Ectodermal cell (in vitro differentiated cells): Measurements from ENCODE around the gene KLRC2.
"Not testable (repeated sequence)": the region's sequence is repeated elsewhere in the genome, so short reads cannot be mapped to it uniquely, and the experiment has no call there.

Source experiments
- H3K27ac ChIP-seq: 2 replicates; pipeline ENCODE4 v1.7.0; 2013; ENCODE audit warnings: mild to moderate bottlenecking, low read depth, low read length; ENCODE audit not compliant: insufficient read depth, poor library complexity, severe bottlenecking
- H3K27me3 ChIP-seq: 2 replicates; pipeline ENCODE4 v1.7.0; 2013; ENCODE audit warnings: mild to moderate bottlenecking, low read length; ENCODE audit not compliant: insufficient read depth, control insufficient read depth, poor library complexity, severe bottlenecking
- H3K36me3 ChIP-seq: one replicate; pipeline ENCODE4 v1.7.0; 2013; ENCODE audit warnings: low read length; ENCODE audit not compliant: control insufficient read depth, insufficient read depth
- H3K4me1 ChIP-seq: one replicate; pipeline ENCODE4 v1.7.0; 2013; ENCODE audit warnings: low read length; ENCODE audit not compliant: control insufficient read depth, insufficient read depth
- H3K4me3 ChIP-seq: 2 replicates; pipeline ENCODE4 v1.7.0; 2013; ENCODE audit warnings: low read depth, low read length, control low read depth; ENCODE audit not compliant: insufficient read depth
- H3K9me3 ChIP-seq: 2 replicates; pipeline ENCODE4 v1.7.0; 2013; ENCODE audit warnings: mild to moderate bottlenecking, low read length, moderate library complexity; ENCODE audit not compliant: control insufficient read depth
- WGBS, 2 experiments: methylation state at CpG; one replicate each; pipeline ENCODE4 v1.1.7; 2013; ENCODE audit warnings: missing lambda C conversion rate in 2 of 2; 5-methylcytosine and 5-hydroxymethylcytosine counted together

KLRC2 gene

GRCh38 chr12:10408842-10409241, 27.0 kb downstream of the KLRC2 start:
- Histone ChIP-seq H3K4me1 (no peaks in the 10 kb centered on the region), H3K9me3 (no peaks in the 10 kb centered on the region), H3K4me3 (no peak overlapping the region), H3K27me3 (no peaks in the 10 kb centered on the region), H3K36me3 (no peaks in the 10 kb centered on the region), H3K27ac (no peak overlapping the region)
- whole genome bisulfite sequencing, 2 experiments = 61% methylated on average over 2 of the region's 3 CpGs; no CpG with 5 or more reads in 1 of the 2 experiments

GRCh38 chr12:10406725-10407124, 29.1 kb downstream of the KLRC2 start:
- H3K9me3 ChIP-seq = no peaks in the 10 kb centered on the region
- WGBS, 2 experiments = 88 to 95% methylated on average over 4 of the region's 4 CpGs
- no peaks in the 10 kb centered on the region for H3K4me1 ChIP-seq
- H3K36me3 ChIP-seq = no peaks in the 10 kb centered on the region
- H3K27ac ChIP-seq = no peak overlapping the region
- H3K4me3 ChIP-seq = no peak overlapping the region
- H3K27me3 ChIP-seq = no peaks in the 10 kb centered on the region

- no peak overlapping the region for H3K27ac ChIP-seq
- WGBS, 2 experiments = 90 to 98% methylated on average over 3 to 4 of the region's 5 CpGs
- H3K9me3 ChIP-seq = no peaks in the 10 kb centered on the region
- H3K27me3 ChIP-seq = no peaks in the 10 kb centered on the region
- H3K4me3 ChIP-seq = no peak overlapping the region
- H3K36me3 ChIP-seq = no peaks in the 10 kb centered on the region
- H3K4me1 ChIP-seq = no peaks in the 10 kb centered on the region
Measured at GRCh38 chr12:10405294-10405693, 30.5 kb downstream of the KLRC2 start.

- Histone ChIP-seq H3K9me3 (no peaks in the 10 kb centered on the region), H3K36me3 (no peaks in the 10 kb centered on the region), H3K27me3 (no peaks in the 10 kb centered on the region), H3K4me1 (no peaks in the 10 kb centered on the region), H3K27ac (no peak overlapping the region), H3K4me3 (no peak overlapping the region)
Measured at GRCh38 chr12:10404798-10405197, 31.0 kb downstream of the KLRC2 start.

DNA sequence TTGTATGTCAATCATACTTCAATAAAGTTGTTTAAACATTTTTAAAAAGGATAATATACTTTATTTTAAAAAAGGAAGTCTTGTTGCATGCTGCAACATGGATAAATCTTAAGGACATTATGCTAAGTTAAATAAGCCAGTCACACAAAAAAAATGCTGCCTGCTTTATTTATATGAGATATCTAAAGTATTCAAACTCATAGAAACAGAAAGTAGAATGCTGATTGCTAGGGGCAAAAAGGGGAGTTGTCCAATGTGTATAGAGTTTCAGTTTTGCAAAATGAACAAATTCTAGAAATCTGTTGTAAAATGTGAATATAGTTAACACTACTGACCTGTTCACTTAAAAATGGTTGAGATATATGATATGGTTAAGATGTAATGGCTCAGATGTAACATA, 35.0 kb downstream of the KLRC2 start:
- Histone ChIP-seq H3K27me3 (no peaks in the 10 kb centered on the region), H3K9me3 (no peaks in the 10 kb centered on the region), H3K4me3 (no peak overlapping the region), H3K36me3 (no peaks in the 10 kb centered on the region), H3K27ac (no peak overlapping the region), H3K4me1 (no peaks in the 10 kb centered on the region)

DNA sequence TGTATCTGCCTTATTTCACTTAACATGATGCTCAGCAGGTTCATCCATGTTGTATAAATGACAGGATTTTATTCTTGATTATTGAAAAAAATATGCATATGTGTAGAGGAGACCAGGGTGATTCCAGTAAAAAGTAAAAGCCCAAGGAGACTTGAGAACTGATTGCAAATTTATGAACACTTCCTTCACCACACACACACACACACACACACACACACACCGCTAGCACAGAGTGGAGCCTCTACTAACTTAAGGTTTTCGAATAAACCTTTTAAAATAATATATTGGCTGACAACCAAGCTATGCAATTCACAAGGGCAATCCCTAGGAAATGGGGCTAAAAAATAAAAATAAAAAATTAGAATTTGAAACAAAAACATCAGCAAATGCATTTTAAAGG, 37.6 kb downstream of the KLRC2 start:
- Histone ChIP-seq H3K27me3 (no peaks in the 10 kb centered on the region), H3K27ac (no peak overlapping the region), H3K36me3 (no peaks in the 10 kb centered on the region), H3K4me1 (no peaks in the 10 kb centered on the region), H3K9me3 (no peaks in the 10 kb centered on the region), H3K4me3 (no peak overlapping the region)
- 40 to 83% methylated on average over 1 of the region's 2 CpGs for WGBS, 2 experiments

GRCh38 chr12:10397296-10397695, 38.5 kb downstream of the KLRC2 start:
- Histone ChIP-seq H3K9me3 (no peaks in the 10 kb centered on the region), H3K27ac (no peak overlapping the region), H3K4me1 (no peaks in the 10 kb centered on the region), H3K4me3 (no peak overlapping the region), H3K27me3 (no peaks in the 10 kb centered on the region), H3K36me3 (no peaks in the 10 kb centered on the region)
- WGBS, 2 experiments = 85 to 91% methylated on average over 2 of the region's 2 CpGs

DNA sequence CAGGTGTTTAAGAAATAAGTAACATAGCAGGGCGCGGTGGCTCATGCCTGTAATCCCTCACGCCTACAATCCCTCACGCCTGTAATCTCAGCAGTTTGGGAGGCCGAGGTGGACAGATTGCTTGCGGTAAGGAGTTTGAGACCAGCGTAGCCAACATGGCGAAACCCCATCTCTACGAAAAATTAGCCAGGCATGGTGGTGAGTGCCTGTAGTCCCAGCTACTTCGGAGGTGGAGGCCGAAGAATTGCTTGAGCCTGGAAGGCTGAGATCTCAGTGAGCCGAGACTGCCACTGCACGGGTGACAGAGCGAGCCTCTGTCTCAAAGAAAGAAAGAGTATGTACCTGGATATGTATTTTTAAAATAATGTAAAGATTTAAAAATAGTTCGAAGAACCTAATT, 39.6 kb downstream of the KLRC2 start:
- H3K36me3 ChIP-seq, H3K27ac ChIP-seq, H3K4me1 ChIP-seq, H3K27me3 ChIP-seq, H3K4me3 ChIP-seq, H3K9me3 ChIP-seq: not testable (repeated sequence)
- 92 to 93% methylated on average over 14 to 15 of the region's 15 CpGs for WGBS, 2 experiments

DNA sequence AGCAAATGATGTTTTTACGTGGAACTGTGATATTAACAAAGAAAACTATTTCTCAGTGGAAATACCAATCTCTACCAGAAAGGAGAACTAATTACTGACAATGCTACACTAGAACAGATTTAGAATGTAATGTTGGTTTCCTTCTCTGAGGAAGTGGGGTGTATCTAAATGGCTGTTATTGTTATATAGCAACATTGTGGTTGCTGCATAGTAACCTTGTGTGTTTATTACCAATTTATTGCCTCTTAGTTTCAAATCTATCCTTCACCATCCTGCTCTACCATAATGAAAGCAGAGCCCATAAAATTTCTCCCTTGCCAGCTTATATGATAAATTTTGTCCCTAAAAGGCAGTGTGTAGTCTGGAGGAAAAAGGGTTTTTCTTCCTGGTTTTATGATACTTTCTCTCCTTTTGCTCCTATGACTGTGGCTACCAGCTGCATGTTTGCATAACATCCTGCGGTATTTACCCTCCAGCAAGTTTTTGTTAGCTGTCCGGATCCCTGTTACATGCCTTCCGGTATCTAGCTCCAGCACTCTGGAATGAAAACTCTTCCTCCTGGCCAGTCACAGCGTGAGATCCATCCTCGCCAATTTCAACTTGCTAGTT, 40.3 kb downstream of the KLRC2 start:
- no peaks in the 10 kb centered on the region for H3K36me3 ChIP-seq
- no peak overlapping the region for H3K4me3 ChIP-seq
- WGBS, 2 experiments = 63 to 69% methylated on average over 5 to 6 of the region's 6 CpGs
- H3K27ac ChIP-seq = no peak overlapping the region
- no peaks in the 10 kb centered on the region for H3K9me3 ChIP-seq
- H3K27me3 ChIP-seq = no peaks in the 10 kb centered on the region
- H3K4me1 ChIP-seq = no peaks in the 10 kb centered on the region

- 93 to 94% methylated on average over 9 to 11 of the region's 11 CpGs for WGBS, 2 experiments
- not testable (repeated sequence) for H3K9me3 ChIP-seq, H3K27ac ChIP-seq, H3K36me3 ChIP-seq, H3K4me3 ChIP-seq, H3K27me3 ChIP-seq, H3K4me1 ChIP-seq
Measured at GRCh38 chr12:10394531-10395152, 41.2 kb downstream of the KLRC2 start.

DNA sequence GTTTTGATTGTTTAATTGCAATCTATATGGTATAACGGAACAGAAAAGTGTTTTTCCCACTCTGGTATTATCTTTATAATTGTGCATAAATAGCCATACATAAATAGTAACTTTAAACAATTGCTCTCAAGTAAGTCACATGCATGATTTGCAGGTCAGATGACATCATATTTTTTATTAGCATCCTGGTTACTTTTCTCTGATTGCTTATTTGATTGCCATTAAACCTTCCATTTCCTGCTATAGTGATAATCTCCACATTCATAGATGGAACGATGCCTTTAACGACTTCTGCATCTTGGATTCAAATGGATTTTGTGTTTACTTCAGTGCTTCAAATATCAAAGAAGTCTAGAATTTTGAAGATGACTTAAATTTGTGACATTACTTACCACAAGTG, 42.5 kb downstream of the KLRC2 start:
- 94 to 100% methylated on average over 2 of the region's 3 CpGs for whole genome bisulfite sequencing, 2 experiments

More for the DNA sequence above, 42.5 kb downstream of the KLRC2 start:
- Histone ChIP-seq H3K27ac (no peak overlapping the region), H3K4me3 (no peak overlapping the region), H3K9me3 (no peaks in the 10 kb centered on the region), H3K27me3 (no peaks in the 10 kb centered on the region), H3K4me1 (no peaks in the 10 kb centered on the region), H3K36me3 (no peaks in the 10 kb centered on the region)
